Heart left ventricle (tissue), 16 donors: ENCODE measurements around the gene TPT1. TPM values are rescaled to one million over a fixed set of nuclear protein-coding genes. Genes with fewer than 3 reads are reported as not detected.
A peak's percentile ranks its signal among the peaks of the same experiment; 100 is the strongest.
"Not testable (repeated sequence)": the region's sequence is repeated elsewhere in the genome, so short reads cannot be mapped to it uniquely, and the experiment has no call there.

ENCODE experiments used
- ATAC-seq, 4 donors: fragments of 200-7000 bp; cut with Tn5 transposase; one replicate each; pipeline ENCODE4 v1.9.1; 2020 to 2022; ENCODE audit warnings: moderate library complexity in 4 of 4, mild to moderate bottlenecking in 3 of 4, moderate number of reproducible peaks in 1 of 4
- DNase-seq, 5 donors: peaks; one replicate each; pipeline ENCODE4 v3.0.0-alpha.2; 2020
- H3K27ac ChIP-seq, 12 donors: fragments of 200-600 bp; sonication (generic) in 4 of 12; one replicate each; pipeline versions ENCODE4 v1.5.0 to v1.8.0; 2016 to 2022; ENCODE audit warnings: mild to moderate bottlenecking in 2 of 12
- H3K27me3 ChIP-seq, 9 donors: fragments of 200-600 bp; sonication (generic) in 2 of 9; one replicate each; pipeline versions ENCODE4 v1.5.1 to v1.8.0; 2016 to 2022; ENCODE audit warnings: mild to moderate bottlenecking in 3 of 9
- H3K36me3 ChIP-seq, 9 donors: fragments of 200-600 bp; sonication (generic) in 2 of 9; one replicate each; pipeline versions ENCODE4 v1.5.0 to v1.8.0; 2018 to 2022; ENCODE audit warnings: mild to moderate bottlenecking in 2 of 9
- H3K4me1 ChIP-seq, 12 donors: fragments of 200-600 bp; sonication (generic) in 4 of 12; one replicate each; pipeline versions ENCODE4 v1.5.0 to v1.8.0; 2016 to 2022; ENCODE audit warnings: mild to moderate bottlenecking in 3 of 12
- H3K4me3 ChIP-seq, 12 donors: fragments of 200-600 bp; sonication (generic) in 4 of 12; one replicate each; pipeline versions ENCODE4 v1.5.0 to v1.8.0; 2017 to 2022; ENCODE audit warnings: mild to moderate bottlenecking in 9 of 12, moderate library complexity in 4 of 12
- H3K9me3 ChIP-seq, 12 donors: fragments of 200-600 bp; sonication (generic) in 4 of 12; one replicate each; pipeline versions ENCODE4 v1.5.0 to v1.8.0; 2016 to 2022; ENCODE audit warnings: mild to moderate bottlenecking in 1 of 12
- CTCF ChIP-seq, 12 donors: fragments of 200-600 bp; sonication (generic) in 4 of 12; IDR thresholded peaks; one replicate each; pipeline versions ENCODE4 v1.5.0 to v1.8.0; 2018 to 2022; ENCODE audit warnings: antibody characterized with exemption in 12 of 12, mild to moderate bottlenecking in 5 of 12
- POLR2A ChIP-seq, 2 donors: fragments of 450-650 bp; IDR thresholded peaks; one replicate each; pipeline ENCODE4 v1.6.1; 2017; ENCODE audit warnings: antibody characterized with exemption in 2 of 2, mild to moderate bottlenecking in 2 of 2, moderate library complexity in 2 of 2
- WGBS, 4 donors: extraction: QIAGEN DNeasy Blood & Tissue Kit in 2 of 4; methylation state at CpG; one replicate each; pipeline versions ENCODE4 v1.1.5 to v1.1.7; 2013 to 2018; 5-methylcytosine and 5-hydroxymethylcytosine counted together
- intact Hi-C, 10 donors: fragments of 100-400 bp; cut with DNase I; formaldehyde crosslinking; loops; one replicate each; pipeline versions ENCODE4 v1.11.1 to v1.14.2; 2022
- polyA plus RNA-seq, 2 donors: library from polyadenylated mRNA; stranded (reverse); fragments of 200-250 nt; gene quantifications; one replicate each; pipeline ENCODE4 v1.2.3, GENCODE V29; 2013
- total RNA-seq, 9 donors: library from RNA; depleted of rRNA in 2 of 9; stranded (reverse); fragments of >200 nt in 2 of 9; fragmentation: NEBNext Ultra II Directional in 3 of 9; extraction: Animal tissue kit (Norgen Biotek cat#: 25700) in 3 of 9; gene quantifications; one replicate each; pipeline versions ENCODE4 v1.1.0 to v1.2.4, GENCODE V29; 2016 to 2023
- donor health status: ischemic (EF 13 %, LVEDD 7.1; RV severe dilation, severe dysfunction).
- donor health status: healthy with polysubstance abuse.
- donor health status: DM: no; HTN: yes; CAD: no.
- donor health status: DM: no; HTN: no; CAD: no.
- donor health status: ischemic (EF 25% LVEDD 6.9; RV normal size, moderate dysfunction).
- donor health status: ischemic (EF 25% LVEDD 5.7; RV mildly dilated, moderate dysfunction).
- donor health status: healthy.
- donor health status: DM: yes; HTN: yes; CAD: no.
- donor health status: ischemic (EF 35%, LVEDD 5.7; RV mildly dilated, moderate dysfunction).
- donor health status: nonischemic (EF 11% LVEDD 7.7; RV severe dilation, severe dysfunction).
- donor health status: DM: yes; HTN: yes; CAD: no.
- donor health status: PGD.
- donor health status: ischemic (EF 29% LVEDD 5.4; RV normal size, mild dysfunction).
- donor health status: nonischemic (EF 23%, LVEDD 6.1; RV moderate dilation, normal function).

TPT1 gene
- total and polyA plus RNA-seq, 11 donors = 1,738 to 7,117 (median 3,896) TPM

GRCh38 chr13:45385907-45386553 is 45.0 kb upstream of the TPT1 start:
- peaks cover 0 to 40% (median 3%) of the 10 kb centered on the region in 9 donors for H3K36me3 ChIP-seq
- intact Hi-C loops = no loop called here
- H3K27ac ChIP-seq = peak overlapping the region in 10 of 12 donors; percentile 29 to 69 (median 51)
- peak in 2 of 4 donors; percentile 63 to 66 for ATAC-seq
- H3K4me3 ChIP-seq = no peak overlapping the region
- TF ChIP-seq POLR2A (IDR thresholded peaks at IDR 0.05) = no peak
- TF ChIP-seq CTCF (IDR thresholded peaks at IDR 0.05) = no peak
- H3K9me3 ChIP-seq = no peaks in the 10 kb centered on the region
- H3K4me1 ChIP-seq = peaks cover 0 to 22% (median 3%) of the 10 kb centered on the region in 12 donors
- peak in 1 of 5 donors; percentile 41 for DNase-seq
- no peaks in the 10 kb centered on the region for H3K27me3 ChIP-seq
- WGBS, 4 donors = 83 to 91% (median 88%) methylated on average over 5 of the region's 5 CpGs

GRCh38 chr13:45385320-45385719 is 44.3 kb upstream of the TPT1 start:
- peaks cover 0 to 22% (median 3%) of the 10 kb centered on the region in 12 donors for H3K4me1 ChIP-seq
- intact Hi-C loops = no loop called here
- H3K4me3 ChIP-seq = no peak overlapping the region
- ATAC-seq (peak; percentile 69 to 79 (median 75)), DNase-seq (no peak)
- H3K27me3 ChIP-seq = no peaks in the 10 kb centered on the region
- no peaks in the 10 kb centered on the region for H3K9me3 ChIP-seq
- 70 to 86% (median 79%) methylated on average over 5 of the region's 5 CpGs for WGBS, 4 donors
- no peak for TF ChIP-seq CTCF (IDR thresholded peaks at IDR 0.05)
- no peak for TF ChIP-seq POLR2A (IDR thresholded peaks at IDR 0.05)
- H3K36me3 ChIP-seq = peaks cover 0 to 40% (median 3%) of the 10 kb centered on the region in 9 donors
- H3K27ac ChIP-seq = peak overlapping the region in 10 of 12 donors; percentile 29 to 69 (median 51)

- peaks cover 0 to 40% (median 3%) of the 10 kb centered on the region in 9 donors for H3K36me3 ChIP-seq
- H3K4me3 ChIP-seq = no peak overlapping the region
- ATAC-seq = peak in 1 of 4 donors; percentile 8
- no peak for DNase-seq
- peak overlapping the region in 8 of 12 donors; percentile 31 to 69 (median 57) for H3K27ac ChIP-seq
- intact Hi-C loops = no loop called here
- H3K4me1 ChIP-seq = peaks cover 0 to 22% (median 3%) of the 10 kb centered on the region in 12 donors
- H3K9me3 ChIP-seq = no peaks in the 10 kb centered on the region
- TF ChIP-seq CTCF (IDR thresholded peaks at IDR 0.05) = no peak
- no peak for TF ChIP-seq POLR2A (IDR thresholded peaks at IDR 0.05)
- no peaks in the 10 kb centered on the region for H3K27me3 ChIP-seq
- WGBS, 4 donors = 56 to 78% (median 72%) methylated on average over 4 of the region's 4 CpGs
Observed at GRCh38 chr13:45384474-45385174, 43.6 kb upstream of the TPT1 start.

GRCh38 chr13:45382739-45383138 is 41.8 kb upstream of the TPT1 start:
- H3K27ac ChIP-seq, ATAC-seq, H3K9me3 ChIP-seq, H3K4me3 ChIP-seq, intact Hi-C loops, DNase-seq, H3K27me3 ChIP-seq: not testable (repeated sequence)
- H3K4me1 ChIP-seq = peaks cover 0 to 16% (median 3%) of the 10 kb centered on the region in 12 donors
- peaks cover 0 to 35% (median 3%) of the 10 kb centered on the region in 9 donors for H3K36me3 ChIP-seq
- WGBS, 4 donors = 72 to 91% (median 80%) methylated on average over 3 to 8 of the region's 8 CpGs
